Mucosa of descending colon (tissue), 3 donors: ENCODE data around the gene KCND3. TPM values are rescaled to one million over a fixed set of nuclear protein-coding genes. Genes with fewer than 3 reads are reported as not detected.

Source experiments
- ATAC-seq: fragments of 200-7000 bp; cut with Tn5 transposase; one replicate; pipeline ENCODE4 v1.9.1; 2020; ENCODE audit warnings: mild to moderate bottlenecking, moderate library complexity
- DNase-seq, 3 donors: peaks; one replicate each; pipeline ENCODE4 v3.0.0-alpha.2; 2020
- H3K36me3 ChIP-seq: fragments of 200-600 bp; one replicate; pipeline ENCODE4 v1.8.0; 2021; ENCODE audit warnings: low read depth, mild to moderate bottlenecking
- H3K4me1 ChIP-seq: fragments of 200-600 bp; one replicate; pipeline ENCODE4 v1.8.0; 2021; ENCODE audit warnings: low read depth, mild to moderate bottlenecking
- H3K4me3 ChIP-seq: fragments of 200-600 bp; one replicate; pipeline ENCODE4 v1.8.0; 2021; ENCODE audit warnings: mild to moderate bottlenecking
- H3K9me3 ChIP-seq: fragments of 200-600 bp; one replicate; pipeline ENCODE4 v1.8.0; 2021; ENCODE audit warnings: mild to moderate bottlenecking
- CTCF ChIP-seq: fragments of 200-600 bp; IDR thresholded peaks from one replicate; pipeline ENCODE4 v1.8.0; 2022; ENCODE audit warnings: antibody characterized with exemption, mild to moderate bottlenecking
- intact Hi-C, 2 donors: fragments of 100-400 bp; cut with DNase I in 1 of 2; cut with micrococcal nuclease in 1 of 2; formaldehyde crosslinking; loops; one replicate each; pipeline versions ENCODE4 v1.11.0 to v1.11.1; 2022; cut with DNase I, micrococcal nuclease
- total RNA-seq, 3 donors: library from RNA; stranded (reverse); fragmentation: NEBNext Ultra II Directional in 2 of 3; extraction: Animal tissue kit (Norgen Biotek cat#: 25700) in 2 of 3; gene quantifications; one replicate each; pipeline versions ENCODE4 v1.2.1 to v1.2.4, GENCODE V29; 2021 to 2023
- donor health status: DM: no; HTN: no; CAD: no; lungs with moderate emphysema.
- donor health status: DM: no; HTN: no; CAD: no.
- donor health status: DM: no; HTN: yes; CAD: no.

Gene KCND3
- total RNA-seq, 3 donors from 2014 or later = 1.2 to 10.3 (median 5.5) TPM

GRCh38 chr1:111911061-111911460 is 78.4 kb downstream of the KCND3 start:
- no peaks in the 10 kb centered on the region for H3K36me3 ChIP-seq

GRCh38 chr1:111909030-111909429 is 80.4 kb downstream of the KCND3 start:
- DNase-seq (no peak), ATAC-seq (no peak)
- TF ChIP-seq CTCF = no peak
- H3K9me3 ChIP-seq = no peaks in the 10 kb centered on the region
- intact Hi-C loops = no loop called here
- H3K36me3 ChIP-seq = no peaks in the 10 kb centered on the region
- no peak overlapping the region for H3K4me3 ChIP-seq
- no peaks in the 10 kb centered on the region for H3K4me1 ChIP-seq

More at GRCh38 chr1:111911061-111911460, 78.4 kb downstream of the KCND3 start:
- Histone ChIP-seq H3K4me1 (no peaks in the 10 kb centered on the region), H3K9me3 (no peaks in the 10 kb centered on the region), H3K4me3 (no peak overlapping the region)
- intact Hi-C loops = no loop called here
- TF ChIP-seq CTCF = no peak
- ATAC-seq (no peak), DNase-seq (no peak)

- ATAC-seq (no peak), DNase-seq (no peak)
- no peak for TF ChIP-seq CTCF
- intact Hi-C loops = no loop called here
- Histone ChIP-seq H3K9me3 (no peaks in the 10 kb centered on the region), H3K4me3 (no peak overlapping the region), H3K4me1 (no peaks in the 10 kb centered on the region), H3K36me3 (no peaks in the 10 kb centered on the region)
Observed at GRCh38 chr1:111908011-111908621, 81.4 kb downstream of the KCND3 start.

GRCh38 chr1:111907321-111907720 is 82.1 kb downstream of the KCND3 start:
- no peaks in the 10 kb centered on the region for H3K4me1 ChIP-seq
- ATAC-seq = no peak
- H3K36me3 ChIP-seq = no peaks in the 10 kb centered on the region
- intact Hi-C loops = no loop called here
- H3K4me3 ChIP-seq = no peak overlapping the region
- no peak for TF ChIP-seq CTCF
- no peaks in the 10 kb centered on the region for H3K9me3 ChIP-seq
- DNase-seq = no peak

GRCh38 chr1:111906816-111907215 is 82.7 kb downstream of the KCND3 start:
- intact Hi-C loops = no loop called here
- Histone ChIP-seq H3K4me1 (no peaks in the 10 kb centered on the region), H3K36me3 (no peaks in the 10 kb centered on the region), H3K4me3 (no peak overlapping the region), H3K9me3 (no peaks in the 10 kb centered on the region)
- ATAC-seq = no peak
- DNase-seq = no peak
- no peak for TF ChIP-seq CTCF

GRCh38 chr1:111906111-111906510 is 83.4 kb downstream of the KCND3 start:
- Histone ChIP-seq H3K9me3 (no peaks in the 10 kb centered on the region), H3K36me3 (no peaks in the 10 kb centered on the region), H3K4me1 (no peaks in the 10 kb centered on the region), H3K4me3 (no peak overlapping the region)
- intact Hi-C loops = no loop called here
- no peak for ATAC-seq
- TF ChIP-seq CTCF = no peak
- DNase-seq = no peak
